ENCODE results near the gene PXMP4. TPM values are rescaled to one million over a fixed set of nuclear protein-coding genes. Genes with fewer than 3 reads are reported as not detected.

Gene PXMP4
- total RNA-seq, 3 donors from 2014 or later: 14.5 to 18.6 (median 18.2) TPM

DNA sequence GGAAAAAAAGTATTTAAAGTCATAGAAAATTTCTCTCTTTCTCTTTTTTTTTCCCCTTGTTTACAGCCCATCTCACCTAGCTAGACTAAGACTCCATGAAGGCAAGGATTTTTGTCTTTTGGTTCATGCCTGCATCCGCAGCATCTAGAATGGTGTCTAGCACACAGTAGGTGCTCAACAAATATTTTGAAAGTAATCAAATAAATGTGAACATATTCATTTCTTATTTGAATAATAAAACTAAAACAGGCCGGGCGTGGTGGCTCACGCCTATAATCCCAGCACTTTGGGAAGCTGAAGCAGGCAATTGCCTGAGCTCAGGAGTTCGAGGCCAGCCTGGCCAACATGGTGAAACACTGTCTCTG is 7.0 kb upstream of the PXMP4 start:
- H3K36me3 ChIP-seq (ENCODE audit: low read depth): no peaks in the 10 kb centered on the region
- no peaks in the 10 kb centered on the region for H3K9me3 ChIP-seq
- no peak for TF ChIP-seq CTCF (IDR thresholded peaks at IDR 0.05)

DNA sequence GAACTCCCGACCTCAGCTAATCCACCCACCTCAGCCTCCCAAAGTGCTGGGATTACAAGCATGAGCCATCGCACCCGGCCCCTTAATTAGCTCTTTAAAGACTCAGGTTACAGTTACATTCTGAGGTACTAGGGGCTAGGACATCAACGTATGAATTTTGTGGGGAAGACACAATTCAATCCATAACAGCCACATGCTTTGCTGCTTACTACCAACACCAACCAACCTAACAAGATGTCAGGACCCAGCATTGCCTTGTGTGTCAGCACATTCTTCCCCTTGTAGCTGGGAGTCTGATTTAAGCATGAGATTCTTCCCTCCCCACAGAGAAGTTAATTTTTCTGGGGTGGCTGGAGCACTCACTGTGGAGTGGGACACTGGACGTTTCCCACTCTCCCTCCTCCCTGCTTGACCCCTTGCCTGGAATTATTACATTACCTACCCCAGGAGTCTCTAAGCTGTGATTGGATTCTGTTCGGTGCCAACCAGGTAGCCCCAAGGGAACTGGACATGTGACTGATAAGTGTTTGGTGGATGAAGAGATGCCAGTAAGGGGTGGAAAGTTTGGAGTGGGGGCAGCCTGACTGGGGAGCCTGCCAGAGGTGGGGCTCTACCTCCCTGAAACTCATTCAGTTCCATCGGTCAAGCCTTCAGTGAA is 5.6 kb upstream of the PXMP4 start:
- peaks cover 1% of the 10 kb centered on the region for H3K4me1 ChIP-seq (ENCODE audit: low read depth)
- ATAC-seq (no peak), DNase-seq (no peak)
- H3K36me3 ChIP-seq (ENCODE audit: low read depth): no peaks in the 10 kb centered on the region
- H3K9me3 ChIP-seq: no peaks in the 10 kb centered on the region
- intact Hi-C loops (cut with DNase I, micrococcal nuclease): no loop called here
- no peak overlapping the region for H3K4me3 ChIP-seq
- no peak for TF ChIP-seq CTCF (IDR thresholded peaks at IDR 0.05)

More for the DNA sequence above, 7.0 kb upstream of the PXMP4 start:
- Histone ChIP-seq H3K4me1 (ENCODE audit: low read depth) (no peaks in the 10 kb centered on the region), H3K4me3 (no peak overlapping the region)
- DNase-seq (no peak), ATAC-seq (no peak)
- intact Hi-C loops (cut with DNase I, micrococcal nuclease): no loop called here

DNA sequence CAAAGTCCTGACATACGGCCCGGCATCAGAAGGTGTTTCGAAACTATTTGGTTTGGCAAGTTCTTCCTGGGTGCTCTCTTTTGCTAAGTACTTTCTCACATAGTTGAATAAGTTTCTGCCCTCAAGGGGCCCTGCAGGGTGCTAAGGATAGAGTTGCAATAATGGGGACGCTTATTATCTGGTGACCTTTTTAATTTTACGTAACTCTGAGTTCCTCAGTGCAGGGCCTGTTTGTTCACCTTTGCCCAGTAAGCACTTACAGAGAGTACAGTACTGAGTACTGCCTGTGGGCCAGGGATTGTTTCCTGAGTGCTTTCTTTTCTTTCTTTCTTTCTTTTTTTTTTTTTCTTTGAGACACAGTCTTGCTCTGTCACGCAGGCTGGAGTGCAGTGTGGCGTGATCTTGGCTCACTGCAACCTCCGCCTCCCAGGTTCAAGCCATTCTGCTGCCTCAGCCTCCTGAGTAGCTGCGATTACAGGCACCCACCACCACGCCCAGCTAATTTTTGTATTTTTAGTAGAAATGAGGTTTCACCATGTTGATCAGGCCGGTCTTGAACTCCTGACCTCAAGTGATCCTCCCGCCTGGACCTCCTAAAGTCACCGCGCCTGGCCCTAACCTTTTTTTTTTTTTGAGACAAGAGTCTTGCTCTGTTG is 4.5 kb upstream of the PXMP4 start:
- DNase-seq: peak in 1 of 3 donors; percentile 4
- intact Hi-C loops (cut with DNase I, micrococcal nuclease): no loop called here
- no peak for ATAC-seq

GRCh38 chr20:33721391-33722140 is 1.5 kb upstream of the PXMP4 start:
- intact Hi-C loops (cut with DNase I, micrococcal nuclease): no loop called here
- H3K9me3 ChIP-seq: no peaks in the 10 kb centered on the region
- peaks cover 16% of the 10 kb centered on the region for H3K4me1 ChIP-seq (ENCODE audit: low read depth)
- H3K36me3 ChIP-seq (ENCODE audit: low read depth): no peaks in the 10 kb centered on the region
- TF ChIP-seq CTCF (IDR thresholded peaks at IDR 0.05): no peak
- no peak overlapping the region for H3K4me3 ChIP-seq
- ATAC-seq: no peak
- DNase-seq: no peak

More for the DNA sequence above, 4.5 kb upstream of the PXMP4 start:
- H3K9me3 ChIP-seq: no peaks in the 10 kb centered on the region
- H3K4me1 ChIP-seq (ENCODE audit: low read depth): peaks cover 7% of the 10 kb centered on the region
- no peak overlapping the region for H3K4me3 ChIP-seq
- no peaks in the 10 kb centered on the region for H3K36me3 ChIP-seq (ENCODE audit: low read depth)
- TF ChIP-seq CTCF (IDR thresholded peaks at IDR 0.05): no peak

GRCh38 chr20:33719277-33719988 is 677 bp downstream of the PXMP4 start:
- peak; percentile 32 for ATAC-seq

More at GRCh38 chr20:33719277-33719988, 677 bp downstream of the PXMP4 start:
- H3K9me3 ChIP-seq: no peaks in the 10 kb centered on the region
- H3K4me1 ChIP-seq (ENCODE audit: low read depth): peaks cover 16% of the 10 kb centered on the region
- intact Hi-C loops (cut with DNase I, micrococcal nuclease): no loop called here
- peak in 2 of 3 donors; percentile 34 to 48 for DNase-seq
- TF ChIP-seq CTCF (IDR thresholded peaks at IDR 0.05): no peak
- H3K4me3 ChIP-seq: peak overlapping the region; percentile 65
- no peaks in the 10 kb centered on the region for H3K36me3 ChIP-seq (ENCODE audit: low read depth)

Measured in mucosa of descending colon (tissue), 3 donors.